ENCODE measurements around the gene PPP1R16B.

DNA sequence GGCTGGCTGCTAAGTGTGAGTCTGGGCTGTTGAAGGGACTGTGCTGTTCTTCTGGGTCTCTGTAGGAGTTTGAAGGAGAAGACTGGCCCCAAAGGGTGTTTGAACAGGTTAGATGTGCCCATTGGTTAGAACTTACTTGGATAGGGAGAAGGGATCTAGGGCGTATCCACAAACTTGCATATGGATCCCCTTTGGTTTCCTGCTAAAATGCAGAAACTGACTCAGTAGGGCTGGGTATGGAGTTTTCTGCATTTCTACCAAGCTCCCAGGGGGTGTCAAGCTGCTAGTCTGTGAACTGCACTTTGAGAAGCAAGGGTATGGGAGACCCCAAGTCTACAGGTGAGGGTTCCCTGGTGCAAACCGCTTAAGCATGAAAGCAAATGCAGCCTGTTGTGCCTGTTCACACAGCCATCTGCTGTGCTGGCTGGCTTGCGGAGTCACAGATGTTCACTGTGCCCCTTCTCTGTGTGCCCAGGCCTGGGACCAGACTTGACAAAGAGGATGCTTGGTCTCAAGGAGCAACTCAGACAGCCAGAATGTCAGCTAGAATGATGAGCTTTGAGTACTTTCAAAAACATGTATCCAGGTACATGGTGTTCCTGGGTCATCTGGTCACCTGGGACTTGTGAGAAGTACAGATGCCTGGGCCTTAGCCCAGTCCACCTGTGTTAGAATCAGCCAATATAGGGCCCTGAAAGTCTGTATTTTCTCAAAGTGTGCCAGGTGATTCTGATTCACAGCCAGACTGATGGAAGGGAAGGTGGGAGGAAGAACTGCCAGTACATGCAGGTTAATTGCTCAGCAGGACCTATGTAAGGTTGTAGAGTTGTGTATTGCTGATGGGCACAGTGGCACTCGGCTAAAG, 7.4 kb downstream of the PPP1R16B start:
- TF ChIP-seq, protein P1, sequence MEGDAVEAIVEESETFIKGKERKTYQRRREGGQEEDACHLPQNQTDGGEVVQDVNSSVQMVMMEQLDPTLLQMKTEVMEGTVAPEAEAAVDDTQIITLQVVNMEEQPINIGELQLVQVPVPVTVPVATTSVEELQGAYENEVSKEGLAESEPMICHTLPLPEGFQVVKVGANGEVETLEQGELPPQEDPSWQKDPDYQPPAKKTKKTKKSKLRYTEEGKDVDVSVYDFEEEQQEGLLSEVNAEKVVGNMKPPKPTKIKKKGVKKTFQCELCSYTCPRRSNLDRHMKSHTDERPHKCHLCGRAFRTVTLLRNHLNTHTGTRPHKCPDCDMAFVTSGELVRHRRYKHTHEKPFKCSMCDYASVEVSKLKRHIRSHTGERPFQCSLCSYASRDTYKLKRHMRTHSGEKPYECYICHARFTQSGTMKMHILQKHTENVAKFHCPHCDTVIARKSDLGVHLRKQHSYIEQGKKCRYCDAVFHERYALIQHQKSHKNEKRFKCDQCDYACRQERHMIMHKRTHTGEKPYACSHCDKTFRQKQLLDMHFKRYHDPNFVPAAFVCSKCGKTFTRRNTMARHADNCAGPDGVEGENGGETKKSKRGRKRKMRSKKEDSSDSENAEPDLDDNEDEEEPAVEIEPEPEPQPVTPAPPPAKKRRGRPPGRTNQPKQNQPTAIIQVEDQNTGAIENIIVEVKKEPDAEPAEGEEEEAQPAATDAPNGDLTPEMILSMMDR (IDR thresholded peaks at IDR 0.05): no peak
- no peak for TF ChIP-seq EP300 (IDR thresholded peaks at IDR 0.05)
- TF ChIP-seq POLR2A (IDR thresholded peaks at IDR 0.05): no peak

Data from ovary (tissue), 3 donors.